Activated CD4-positive, alpha-beta T cell treated with anti-CD3 and anti-CD28 coated beads, Interleukin-10, Interleukin-2, amounts not matched to agents 100 ng/mL and 50 ng/mL, durations not matched to agents 16 hours and 8 hours (primary cell): ENCODE data around the gene ETV3L.

ENCODE experiments used
- DNase-seq: peaks from one replicate; pipeline ENCODE4 v3.0.0-alpha.2; 2020

ETV3L gene

GRCh38 chr1:157104598-157105293, 5.1 kb upstream of the ETV3L start:
- no peak for DNase-seq

GRCh38 chr1:157103268-157103667, 3.7 kb upstream of the ETV3L start:
- DNase-seq, result no peak

- DNase-seq, result no peak
These were observed 1.5 kb upstream of the ETV3L start for GRCh38 chr1:157101149-157101548.

- peak; percentile 10 for DNase-seq
These were observed 498 bp downstream of the ETV3L start for GRCh38 chr1:157098987-157099632.

- DNase-seq, result no peak
These were observed 1.1 kb downstream of the ETV3L start for GRCh38 chr1:157098519-157098918.

- no peak for DNase-seq
These were observed 1.9 kb downstream of the ETV3L start for GRCh38 chr1:157097692-157098091.

GRCh38 chr1:157096881-157097280, 2.7 kb downstream of the ETV3L start:
- no peak for DNase-seq

- no peak for DNase-seq
These were observed 4.1 kb downstream of the ETV3L start for GRCh38 chr1:157095551-157095950.

- no peak for DNase-seq
These were observed 4.5 kb downstream of the ETV3L start for GRCh38 chr1:157095091-157095490.

GRCh38 chr1:157092831-157093230, 6.8 kb downstream of the ETV3L start:
- no peak for DNase-seq

- DNase-seq, result no peak
These were observed 7.8 kb downstream of the ETV3L start for GRCh38 chr1:157091668-157092273.

- no peak for DNase-seq
These were observed 8.4 kb downstream of the ETV3L start for GRCh38 chr1:157091186-157091585.

- no peak for DNase-seq
These were observed 8.8 kb downstream of the ETV3L start for GRCh38 chr1:157090771-157091170.

GRCh38 chr1:157090196-157090647, 9.4 kb downstream of the ETV3L start:
- peak; percentile 84 for DNase-seq

- no peak for DNase-seq
These were observed 9.8 kb downstream of the ETV3L start for GRCh38 chr1:157089789-157090188.

- DNase-seq, result no peak
These were observed 11.0 kb downstream of the ETV3L start for GRCh38 chr1:157088607-157089006.

- no peak for DNase-seq
These were observed 12.6 kb downstream of the ETV3L start for GRCh38 chr1:157087030-157087429.

- DNase-seq, result no peak
These were observed 13.3 kb downstream of the ETV3L start for GRCh38 chr1:157086299-157086698.

GRCh38 chr1:157085421-157085820, 14.2 kb downstream of the ETV3L start:
- no peak for DNase-seq

GRCh38 chr1:157084720-157085119, 14.9 kb downstream of the ETV3L start:
- no peak for DNase-seq

GRCh38 chr1:157081707-157082106, 17.9 kb downstream of the ETV3L start:
- no peak for DNase-seq

- no peak for DNase-seq
These were observed 18.9 kb downstream of the ETV3L start for GRCh38 chr1:157080714-157081113.

GRCh38 chr1:157077394-157077793, 22.2 kb downstream of the ETV3L start:
- no peak for DNase-seq
